SU-DHL-6 (cell line): Measurements from ENCODE around the gene BCAS3.

Experiments used
- H2AFZ ChIP-seq: fragments of 200-600 bp; sonication (generic); 2 replicates; pipeline ENCODE4 v1.6.1; 2014; ENCODE audit warnings: low read depth, mild to moderate bottlenecking, moderate library complexity, mixed read lengths, antibody characterized with exemption, low read length; ENCODE audit not compliant: severe bottlenecking
- H3F3A ChIP-seq: fragments of 200-600 bp; shearing (Covaris generic); 2 replicates; pipeline ENCODE4 v1.6.0; 2016; ENCODE audit warnings: antibody characterized with exemption, mild to moderate bottlenecking; ENCODE audit not compliant: insufficient read depth
- H3K27ac ChIP-seq: fragments of 200-600 bp; sonication (generic); 2 replicates; pipeline ENCODE4 v1.5.1; 2016; ENCODE audit warnings: low read depth, mild to moderate bottlenecking, low read length, moderate library complexity, mixed read lengths
- H3K27me3 ChIP-seq: fragments of 200-600 bp; sonication (generic), shearing (Covaris generic); 2 replicates; pipeline ENCODE4 v1.6.0; 2014; ENCODE audit warnings: mild to moderate bottlenecking, low read length
- H3K36me3 ChIP-seq: fragments of 200-600 bp; sonication (generic); 2 replicates; pipeline ENCODE4 v1.6.1; 2014; ENCODE audit warnings: mild to moderate bottlenecking, low read length, mixed read lengths
- H3K4me2 ChIP-seq: fragments of 300-600, 200-600 bp; shearing (Covaris generic), sonication (generic); 2 replicates; pipeline ENCODE4 v1.6.0; 2014; ENCODE audit warnings: low read length, low read depth, mild to moderate bottlenecking; ENCODE audit not compliant: poor library complexity, severe bottlenecking
- H3K4me3 ChIP-seq: fragments of 200-600 bp; sonication (generic); 2 replicates; pipeline ENCODE4 v1.5.1; 2014; ENCODE audit warnings: antibody characterized with exemption, low read length, mild to moderate bottlenecking, mixed read lengths; ENCODE audit not compliant: insufficient read depth, poor library complexity, severe bottlenecking
- H3K79me2 ChIP-seq: fragments of 200-600 bp; sonication (generic); 2 replicates; pipeline ENCODE4 v1.6.1; 2014; ENCODE audit warnings: mild to moderate bottlenecking, low read length, moderate library complexity; ENCODE audit not compliant: insufficient read depth
- H3K9ac ChIP-seq: fragments of 200-600 bp; sonication (generic); 2 replicates; pipeline ENCODE4 v1.7.0; 2014; ENCODE audit warnings: mild to moderate bottlenecking, low read length
- H3K9me2 ChIP-seq: fragments of 200-600 bp; sonication (generic); replicated peaks from 2 replicates; pipeline ENCODE4 v1.6.1; 2014; ENCODE audit warnings: low read length; ENCODE audit not compliant: insufficient read depth
- H3K9me3 ChIP-seq: fragments of 200-600 bp; sonication (generic); 2 replicates; pipeline ENCODE4 v1.6.1; 2014; ENCODE audit warnings: low read length, mixed read lengths; ENCODE audit not compliant: insufficient read depth
- H4K20me1 ChIP-seq: fragments of 200-600 bp; sonication (generic); 2 replicates; pipeline ENCODE4 v1.6.1; 2014; ENCODE audit warnings: low read depth, mild to moderate bottlenecking, antibody characterized with exemption, low read length, moderate library complexity, mixed read lengths
- CTCF ChIP-seq: fragments of 200-600 bp; sonication (generic); IDR thresholded peaks from one replicate; pipeline ENCODE4 v1.5.1; 2017; ENCODE audit warnings: antibody characterized with exemption, mild to moderate bottlenecking, low read length, moderate library complexity; ENCODE audit not compliant: insufficient read depth, poor library complexity, severe bottlenecking
- EZH2phosphoT487 ChIP-seq: fragments of 200-600 bp; sonication (generic), shearing (Covaris generic); conservative IDR thresholded peaks from 2 replicates; pipeline ENCODE4 v1.6.1; 2018; ENCODE audit warnings: mild to moderate bottlenecking, antibody characterized with exemption, low read length, moderate library complexity, mixed read lengths

Gene BCAS3

GRCh38 chr17:61128661-61129115, 451.0 kb downstream of the BCAS3 start:
- H3F3A ChIP-seq, result no peaks in the 10 kb centered on the region
- H3K4me2 ChIP-seq, result no peak overlapping the region
- no peaks in the 10 kb centered on the region for H3K27me3 ChIP-seq
- H3K9ac ChIP-seq, result no peak overlapping the region
- no peaks in the 10 kb centered on the region for H3K9me3 ChIP-seq
- H3K27ac ChIP-seq, result no peak overlapping the region
- no peaks in the 10 kb centered on the region for H3K36me3 ChIP-seq
- H3K79me2 ChIP-seq, result no peaks in the 10 kb centered on the region
- no peak overlapping the region for H2AFZ ChIP-seq
- TF ChIP-seq CTCF, result no peak
- no peak for TF ChIP-seq EZH2phosphoT487
- H3K9me2 ChIP-seq, result no peaks in the 10 kb centered on the region
- no peak overlapping the region for H3K4me3 ChIP-seq
- no peaks in the 10 kb centered on the region for H4K20me1 ChIP-seq

- Histone ChIP-seq H4K20me1 (no peaks in the 10 kb centered on the region), H2AFZ (no peak overlapping the region), H3F3A (no peaks in the 10 kb centered on the region), H3K9me3 (no peaks in the 10 kb centered on the region), H3K36me3 (no peaks in the 10 kb centered on the region), H3K27ac (no peak overlapping the region), H3K9me2 (no peaks in the 10 kb centered on the region), H3K9ac (no peak overlapping the region), H3K79me2 (no peaks in the 10 kb centered on the region), H3K4me2 (no peak overlapping the region), H3K27me3 (no peaks in the 10 kb centered on the region), H3K4me3 (no peak overlapping the region)
- TF ChIP-seq EZH2phosphoT487, result no peak
- TF ChIP-seq CTCF, result no peak
These were observed 451.9 kb downstream of the BCAS3 start for GRCh38 chr17:61129267-61130254.

- TF ChIP-seq CTCF (no peak), EZH2phosphoT487 (no peak)
These were observed 452.7 kb downstream of the BCAS3 start for GRCh38 chr17:61130330-61130729.

More at GRCh38 chr17:61130330-61130729, 452.7 kb downstream of the BCAS3 start:
- Histone ChIP-seq H2AFZ (no peak overlapping the region), H3K36me3 (no peaks in the 10 kb centered on the region), H3K4me3 (no peak overlapping the region), H3K79me2 (no peaks in the 10 kb centered on the region), H3K9ac (no peak overlapping the region), H3K9me2 (no peaks in the 10 kb centered on the region), H4K20me1 (no peaks in the 10 kb centered on the region), H3K4me2 (no peak overlapping the region), H3K9me3 (no peaks in the 10 kb centered on the region), H3K27ac (no peak overlapping the region), H3K27me3 (no peaks in the 10 kb centered on the region), H3F3A (no peaks in the 10 kb centered on the region)
